Activated CD8-positive, alpha-beta memory T cell treated with anti-CD3 and anti-CD28 coated beads, Interleukin-2, amount 50 U/mL, for 4 hours (primary cell): Measurements from ENCODE around the gene ST3GAL3.

ENCODE experiments used
- DNase-seq: peaks from one replicate; pipeline ENCODE4 v3.0.0-alpha.2; 2020

ST3GAL3 gene, protein sequence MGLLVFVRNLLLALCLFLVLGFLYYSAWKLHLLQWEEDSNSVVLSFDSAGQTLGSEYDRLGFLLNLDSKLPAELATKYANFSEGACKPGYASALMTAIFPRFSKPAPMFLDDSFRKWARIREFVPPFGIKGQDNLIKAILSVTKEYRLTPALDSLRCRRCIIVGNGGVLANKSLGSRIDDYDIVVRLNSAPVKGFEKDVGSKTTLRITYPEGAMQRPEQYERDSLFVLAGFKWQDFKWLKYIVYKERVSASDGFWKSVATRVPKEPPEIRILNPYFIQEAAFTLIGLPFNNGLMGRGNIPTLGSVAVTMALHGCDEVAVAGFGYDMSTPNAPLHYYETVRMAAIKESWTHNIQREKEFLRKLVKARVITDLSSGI

GRCh38 chr1:43707190-43708001 lies at the start of gene ST3GAL3:
Gene ST3GAL3, plus strand, starts transcription at chr1:43707536. Its CDS starts 28,727 bp downstream, at chr1:43736263.
- peak; percentile 93 for DNase-seq

DNA sequence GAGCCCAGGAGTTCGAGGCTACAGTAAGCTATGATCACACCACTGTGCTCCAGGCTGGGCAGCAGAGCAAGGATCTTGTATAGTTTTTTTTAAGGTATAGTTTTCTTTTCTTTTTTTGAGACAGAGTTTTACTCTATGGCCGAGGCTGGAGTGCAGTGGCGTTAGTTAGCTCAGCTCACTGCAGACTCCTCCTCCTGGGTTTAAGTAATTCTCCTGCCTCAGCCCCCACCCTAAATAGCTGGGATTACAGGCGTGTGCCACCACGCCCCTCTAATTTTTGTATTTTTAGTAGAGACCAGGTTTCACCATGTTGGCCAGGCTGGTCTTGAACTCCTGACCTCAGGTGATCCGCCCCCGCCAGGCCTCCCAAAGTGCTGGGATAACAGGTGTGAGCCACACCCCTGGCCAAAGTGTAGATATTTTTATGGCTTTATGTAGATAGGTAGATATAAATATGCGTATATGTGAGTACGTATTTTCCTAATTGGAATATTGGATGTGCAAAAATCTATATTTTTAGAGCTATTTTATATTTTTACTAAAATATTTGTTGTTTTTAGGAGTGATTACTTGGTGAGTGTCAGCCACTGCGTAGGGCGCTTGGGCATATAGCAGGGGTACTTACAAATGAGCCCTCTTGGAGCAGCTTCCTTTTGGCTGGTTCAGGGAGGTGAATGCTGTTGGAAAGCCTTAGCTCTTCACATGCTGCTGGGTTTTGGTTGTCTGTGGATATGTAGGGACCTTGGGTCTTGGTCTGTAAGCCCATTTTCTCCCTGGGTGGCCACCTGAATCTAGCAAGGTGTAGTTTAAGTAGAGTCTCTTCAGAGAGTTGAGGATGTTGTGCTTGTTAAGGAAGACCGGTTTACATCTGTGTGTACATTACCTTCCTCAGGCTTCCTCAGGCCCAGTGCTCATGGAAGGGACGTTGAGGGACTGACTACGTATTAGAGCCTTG lies 47.8 kb upstream of the ST3GAL3 start:
- DNase-seq, result no peak

GRCh38 chr1:43660355-43660754 lies 47.0 kb upstream of the ST3GAL3 start:
- DNase-seq, result no peak

DNA sequence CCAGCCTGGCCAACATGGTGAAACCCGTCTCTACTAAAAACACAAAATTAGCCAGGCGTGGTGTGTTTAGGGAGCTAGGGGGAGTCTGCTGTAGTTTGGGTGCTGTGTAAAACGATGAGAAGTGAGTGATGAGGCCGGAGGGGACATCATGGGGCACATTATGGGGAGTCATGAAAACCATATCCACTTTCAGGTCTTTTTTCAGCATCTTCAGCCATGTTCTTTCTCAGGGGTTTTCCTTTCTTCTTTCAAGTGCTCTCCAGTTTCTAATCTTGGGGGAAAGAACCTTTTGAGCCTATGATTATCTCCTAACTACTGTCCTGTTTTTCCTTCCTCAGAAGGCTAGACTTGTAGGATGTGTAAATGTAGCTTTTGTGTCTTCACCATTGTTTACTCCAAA lies 43.0 kb upstream of the ST3GAL3 start:
- DNase-seq, result no peak

DNA sequence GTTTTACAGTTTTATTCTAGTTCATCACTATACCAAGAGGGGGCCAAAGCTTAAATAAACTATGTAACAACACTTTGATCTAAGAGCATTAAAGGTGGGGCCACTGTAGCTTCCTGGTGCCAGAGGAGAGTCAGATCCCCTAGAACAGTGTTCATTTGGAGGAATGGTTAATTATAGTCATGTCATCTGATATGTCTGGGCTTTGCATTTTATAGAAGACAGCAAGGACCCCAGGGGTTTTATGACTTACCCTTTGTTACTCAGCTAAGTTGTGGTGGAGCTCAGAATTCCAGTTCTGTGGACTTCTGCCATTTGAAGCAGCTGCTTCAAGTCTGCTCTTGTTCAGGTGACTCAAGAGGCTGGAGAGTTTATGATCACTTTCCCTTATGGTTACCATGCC lies 40.7 kb upstream of the ST3GAL3 start:
- no peak for DNase-seq

DNA sequence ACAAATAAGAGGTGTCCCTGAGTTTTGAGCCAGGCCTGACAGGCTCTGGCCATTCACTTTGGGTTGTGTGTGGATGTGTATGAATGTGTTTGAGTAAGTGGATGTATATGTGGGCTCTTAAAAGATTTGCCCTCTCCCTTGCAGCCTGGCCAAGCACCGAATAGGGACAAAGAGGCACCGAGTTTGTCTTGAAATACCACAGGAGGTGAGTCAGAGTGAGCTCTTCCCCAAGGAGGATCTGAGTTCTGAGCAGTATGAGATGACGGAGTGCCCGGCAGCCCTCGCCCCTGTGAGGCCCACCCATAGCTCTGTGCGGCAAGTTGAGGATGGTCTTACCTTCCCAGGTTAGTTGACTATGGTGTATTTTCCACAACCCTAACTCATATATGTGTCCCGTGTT lies 38.4 kb upstream of the ST3GAL3 start:
- DNase-seq, result no peak

DNA sequence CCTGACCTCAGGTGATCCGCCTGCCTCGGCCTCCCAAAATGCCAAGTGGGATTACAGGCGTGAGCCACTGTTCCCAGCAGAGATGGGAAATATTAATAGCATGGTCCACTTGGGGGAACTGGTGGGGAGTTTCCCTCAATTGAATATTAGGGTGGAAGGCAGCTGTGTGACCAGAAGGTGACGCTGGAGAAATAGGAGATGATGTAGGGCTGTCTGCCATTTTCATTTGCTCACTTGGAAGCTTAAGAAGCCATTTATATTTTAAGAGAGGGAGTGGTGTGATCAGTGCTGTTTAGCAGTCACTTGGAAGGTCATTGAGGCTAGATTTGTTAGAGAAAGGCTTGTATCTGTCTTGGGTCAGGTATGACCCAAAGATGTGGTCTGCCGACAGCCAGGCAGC lies 37.5 kb upstream of the ST3GAL3 start:
- DNase-seq, result no peak

DNA sequence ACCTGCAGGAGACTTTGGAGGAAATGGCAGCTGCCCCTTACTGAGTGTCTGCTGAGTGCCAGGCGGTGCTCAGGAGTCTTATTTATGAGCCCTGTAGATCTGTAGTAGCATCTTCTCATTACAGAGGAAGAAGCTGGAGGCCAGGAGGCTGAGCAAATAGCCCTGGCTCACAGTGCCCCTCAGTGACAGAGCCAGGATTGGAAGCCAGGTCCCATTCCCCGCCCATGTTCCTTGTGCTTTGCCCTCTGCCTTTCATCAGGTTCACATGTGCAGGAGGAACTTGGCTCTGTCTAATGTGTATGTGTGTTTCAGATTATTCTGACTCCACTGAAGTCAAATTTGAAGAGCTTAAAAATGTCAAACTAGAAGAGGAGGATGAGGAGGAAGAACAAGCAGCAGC lies 36.1 kb upstream of the ST3GAL3 start:
- no peak for DNase-seq

DNA sequence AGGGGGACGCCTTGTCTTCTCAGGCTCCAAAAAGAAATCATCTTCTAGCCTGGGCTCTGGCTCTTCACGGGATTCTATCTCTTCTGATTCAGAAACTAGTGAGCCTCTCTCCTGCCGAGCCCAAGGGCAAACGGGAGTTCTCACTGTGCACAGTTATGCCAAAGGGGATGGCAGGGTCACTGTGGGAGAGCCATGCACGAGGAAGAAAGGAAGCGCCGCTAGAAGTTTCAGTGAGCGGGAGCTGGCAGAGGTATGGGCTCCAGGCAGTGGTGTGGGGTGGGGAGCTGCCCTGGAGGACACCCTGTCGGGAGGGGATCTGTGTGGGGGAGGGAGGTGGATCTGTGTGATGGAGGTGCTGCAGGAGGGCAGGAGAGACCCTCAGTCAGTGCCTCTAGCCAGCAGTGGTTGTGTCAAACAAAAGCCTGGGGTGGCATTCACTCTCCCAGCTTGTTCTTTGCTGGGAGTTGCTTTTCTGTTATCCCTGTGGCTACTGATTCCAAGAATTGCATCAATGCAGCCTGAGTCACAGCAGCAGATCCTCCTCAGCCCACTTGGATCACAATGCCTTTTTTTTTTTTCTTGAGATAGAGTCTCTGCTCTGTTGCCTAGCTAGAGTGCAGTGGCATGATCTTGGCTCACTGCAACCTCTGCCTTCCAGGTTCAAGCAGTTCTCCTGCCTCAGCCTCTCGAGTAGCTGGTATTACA lies 35.6 kb upstream of the ST3GAL3 start:
- no peak for DNase-seq

GRCh38 chr1:43673261-43673660 lies 34.1 kb upstream of the ST3GAL3 start:
- DNase-seq, result no peak

- DNase-seq, result no peak
Measured at GRCh38 chr1:43678940-43679339, 28.4 kb upstream of the ST3GAL3 start.

DNA sequence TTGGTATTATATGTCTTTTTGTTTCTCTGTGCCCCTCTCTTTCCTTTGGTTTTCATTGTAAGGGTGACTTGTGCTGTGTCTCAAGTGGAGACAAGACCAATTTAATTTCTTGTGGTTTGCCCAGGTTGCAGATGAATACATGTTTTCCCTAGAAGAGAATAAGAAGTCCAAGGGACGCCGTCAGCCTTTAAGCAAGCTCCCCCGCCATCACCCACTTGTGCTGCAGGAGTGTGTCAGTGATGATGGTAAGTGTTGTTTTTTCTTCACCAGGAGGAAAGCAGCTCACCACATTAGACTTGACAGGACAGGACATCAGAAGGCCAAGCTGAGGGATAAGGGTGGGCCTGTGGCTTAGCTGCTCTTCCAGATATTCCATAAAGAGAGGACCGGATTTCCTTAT lies 23.8 kb upstream of the ST3GAL3 start:
- DNase-seq, result no peak

DNA sequence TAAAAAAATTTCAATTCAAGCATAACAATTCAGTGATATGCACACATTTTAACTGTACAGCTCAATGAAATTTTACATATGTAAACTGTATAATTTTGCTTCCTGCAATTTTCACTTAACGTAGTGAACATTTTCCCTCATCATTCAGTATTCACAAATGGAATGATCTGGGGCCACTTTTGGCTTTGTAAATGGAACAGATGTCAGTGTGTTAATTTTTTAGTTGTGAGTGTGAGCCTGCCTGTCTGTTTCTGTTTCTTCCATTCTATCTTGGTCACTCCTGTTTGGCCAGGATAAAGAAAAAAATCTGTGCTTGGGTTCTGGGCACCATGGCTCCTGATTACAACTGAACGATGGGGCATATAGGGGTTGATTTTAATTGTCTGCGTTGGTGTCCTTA lies 20.5 kb upstream of the ST3GAL3 start:
- no peak for DNase-seq

DNA sequence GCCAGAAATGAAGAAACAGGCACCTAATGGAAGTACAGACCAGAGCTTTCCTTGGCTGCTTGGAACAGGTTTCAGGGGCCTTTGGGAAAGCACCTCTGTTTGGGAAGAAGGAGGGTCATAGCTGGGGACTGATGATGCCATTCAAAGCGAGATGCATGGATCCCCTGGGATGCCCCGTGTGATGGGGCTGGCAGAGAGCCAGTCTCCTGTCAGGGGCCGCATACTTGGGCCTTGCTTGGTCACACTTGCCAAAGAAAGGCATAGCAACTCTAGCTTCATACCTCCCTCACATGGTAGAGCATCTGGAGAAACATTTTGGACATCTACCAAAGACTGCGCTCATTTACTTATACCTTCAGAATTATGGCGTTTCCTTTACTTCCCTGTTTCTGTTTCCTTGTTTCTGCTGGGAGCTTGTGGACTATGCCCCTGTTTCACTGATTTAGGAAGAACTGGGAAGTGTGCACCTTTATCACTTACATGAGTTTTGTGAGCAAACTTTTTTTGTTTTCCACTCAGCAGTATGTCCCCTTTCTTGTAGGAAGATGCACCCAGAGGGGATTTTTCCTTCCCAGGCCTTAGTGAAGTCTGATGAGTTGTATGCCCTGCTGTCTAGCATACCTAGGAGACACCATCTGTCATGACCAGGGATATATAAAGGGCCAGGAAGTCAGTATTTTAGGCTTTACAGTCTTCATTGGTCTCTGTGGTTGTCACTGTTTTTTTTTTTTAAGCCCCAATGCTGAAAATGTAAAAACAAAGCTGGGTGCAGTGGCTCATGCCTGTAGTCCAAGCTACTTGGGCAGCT lies 19.8 kb upstream of the ST3GAL3 start:
- no peak for DNase-seq

GRCh38 chr1:43688109-43688387 lies 19.3 kb upstream of the ST3GAL3 start:
- DNase-seq, result no peak

- DNase-seq, result no peak
Measured at GRCh38 chr1:43688594-43689000, 18.7 kb upstream of the ST3GAL3 start.

GRCh38 chr1:43689289-43689688 lies 18.0 kb upstream of the ST3GAL3 start:
- no peak for DNase-seq

DNA sequence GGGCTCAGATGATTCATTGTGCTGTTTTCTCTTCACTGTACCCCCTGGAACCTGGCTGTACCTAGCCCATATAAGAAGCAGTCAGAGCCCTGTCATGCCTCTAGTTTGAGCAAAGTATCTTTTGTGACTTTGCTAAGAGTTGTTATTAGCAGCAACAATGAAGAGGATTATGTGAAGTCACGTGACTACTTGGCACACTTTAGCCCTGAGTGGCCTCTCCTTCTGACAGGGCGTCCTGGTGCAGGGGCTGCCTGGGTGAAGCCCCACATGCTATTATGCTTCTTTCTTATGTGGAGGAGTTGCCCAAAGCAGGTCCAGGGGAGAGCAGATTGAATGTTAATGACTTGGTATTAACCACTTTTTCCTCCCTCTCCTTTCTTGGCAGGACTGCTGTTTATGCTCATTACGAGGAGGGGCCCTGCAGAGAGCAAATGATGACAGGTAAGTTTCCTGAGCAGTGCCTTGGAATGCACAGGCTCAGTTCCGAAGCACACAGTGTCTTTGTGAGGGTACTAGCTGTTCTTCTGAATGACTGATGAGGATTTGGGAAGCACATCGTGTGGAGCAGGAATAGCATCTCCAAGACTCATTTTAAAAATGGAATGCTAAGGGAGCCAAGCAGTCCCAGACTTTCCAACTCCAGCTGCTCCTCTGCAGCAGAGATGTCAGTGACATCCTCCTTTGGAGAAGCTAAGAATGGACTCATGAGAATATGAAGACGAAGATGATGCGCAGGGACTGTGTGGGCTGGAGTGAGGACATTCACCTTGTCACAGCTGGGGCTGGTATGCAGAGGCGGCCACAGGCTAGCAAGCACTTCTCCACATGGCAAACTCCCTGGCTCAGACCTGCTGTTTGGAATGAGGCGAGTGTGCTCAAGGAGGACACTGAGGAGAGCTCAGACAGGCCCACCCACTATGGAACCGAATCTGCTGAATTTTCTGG lies 15.2 kb upstream of the ST3GAL3 start:
- no peak for DNase-seq

DNA sequence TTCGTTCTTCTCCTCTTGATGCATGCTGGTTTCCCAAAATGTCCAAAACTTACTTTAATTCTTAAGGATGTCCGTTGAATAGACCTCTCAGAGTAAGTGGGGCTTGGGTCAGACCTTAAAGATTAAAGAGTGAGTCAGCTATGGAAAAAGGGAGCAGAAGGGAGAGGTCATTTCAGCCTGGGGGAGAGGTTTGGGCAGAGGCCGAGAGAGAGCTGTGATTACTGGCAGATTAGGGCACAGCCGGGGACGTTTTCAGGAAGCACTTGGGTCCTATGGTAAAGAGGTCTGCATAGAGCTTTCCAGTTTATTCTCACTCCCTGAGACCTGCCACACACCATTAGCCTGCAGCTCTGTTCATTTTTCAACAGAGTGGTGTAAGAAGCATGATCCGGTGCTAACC lies 14.0 kb upstream of the ST3GAL3 start:
- no peak for DNase-seq

DNA sequence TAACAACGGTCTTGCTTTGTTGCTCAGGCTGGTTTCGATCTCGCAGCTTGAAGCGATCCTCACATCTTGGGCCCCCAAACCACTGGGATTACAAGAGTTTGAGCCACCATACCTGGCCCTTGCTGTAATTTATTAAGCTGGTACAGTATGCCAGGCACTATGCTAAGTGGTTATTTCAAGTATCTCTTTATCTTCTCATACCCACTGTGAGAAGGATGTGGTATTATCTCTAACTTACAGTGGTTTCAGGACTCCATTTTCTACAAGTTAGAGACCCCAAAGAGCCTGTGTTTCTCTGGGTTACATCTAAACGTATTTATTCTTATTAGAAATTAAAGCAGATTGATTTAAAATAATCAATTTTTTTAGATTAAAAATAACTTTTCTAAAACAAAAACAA lies 8.1 kb upstream of the ST3GAL3 start:
- no peak for DNase-seq

GRCh38 chr1:43703836-43704235 lies 3.5 kb upstream of the ST3GAL3 start:
- DNase-seq, result no peak
